C4-2B (cell line): ENCODE measurements around the gene OR5AS1.
"Not testable (repeated sequence)": the region's sequence is repeated elsewhere in the genome, so short reads cannot be mapped to it uniquely, and the experiment has no call there.

Source experiments
- H3K27ac ChIP-seq: fragments of 450-650 bp; 2 replicates; pipeline ENCODE4 v1.5.1; 2017
- CTCF ChIP-seq: fragments of 450-650 bp; conservative IDR thresholded peaks from 2 replicates; pipeline ENCODE4 v1.5.1; 2017; ENCODE audit warnings: mild to moderate bottlenecking
- ZFX ChIP-seq: fragments of 450-650 bp; IDR thresholded peaks from 2 replicates; pipeline ENCODE4 v1.6.1; 2017

Gene OR5AS1

GRCh38 chr11:56027354-56027753 lies at the start of gene OR5AS1:
OR5AS1 (plus strand) TSS chr11:56027654; CDS start chr11:56030419, 2,765 bp downstream.
- TF ChIP-seq ZFX (no peak), CTCF (no peak)
- H3K27ac ChIP-seq: no peak within 1 kb of the TSS

GRCh38 chr11:55994525-55994924 lies 32.9 kb upstream of the OR5AS1 start, which contains the start of gene OR5F1:
OR5F1 (minus strand) TSS chr11:55994625; CDS start chr11:55994625, 0 bp downstream.
- TF ChIP-seq ZFX (no peak), CTCF (no peak)

GRCh38 chr11:56010716-56011115 lies 16.7 kb upstream of the OR5AS1 start:
- no peak for TF ChIP-seq ZFX
- no peak for TF ChIP-seq CTCF
- no peak overlapping the region for H3K27ac ChIP-seq

More at GRCh38 chr11:55994525-55994924, 32.9 kb upstream of the OR5AS1 start, which contains the start of gene OR5F1:
- H3K27ac ChIP-seq: no peak within 1 kb of the TSS

- H3K27ac ChIP-seq: no peak overlapping the region
- TF ChIP-seq ZFX (no peak), CTCF (no peak)
These were observed 13.6 kb upstream of the OR5AS1 start for GRCh38 chr11:56013805-56014204.

- H3K27ac ChIP-seq: no peak overlapping the region
- no peak for TF ChIP-seq ZFX
- TF ChIP-seq CTCF: no peak
These were observed 18.1 kb downstream of the OR5AS1 start for GRCh38 chr11:56045538-56045937.

- no peak overlapping the region for H3K27ac ChIP-seq
These were observed 21.0 kb downstream of the OR5AS1 start for GRCh38 chr11:56048480-56048879.

GRCh38 chr11:56049487-56049886 lies 22.0 kb downstream of the OR5AS1 start:
- no peak overlapping the region for H3K27ac ChIP-seq
- TF ChIP-seq ZFX (no peak), CTCF (no peak)

More at GRCh38 chr11:56048480-56048879, 21.0 kb downstream of the OR5AS1 start:
- TF ChIP-seq CTCF (no peak), ZFX (no peak)

- H3K27ac ChIP-seq: not testable (repeated sequence)
These were observed 28.9 kb downstream of the OR5AS1 start for GRCh38 chr11:56056366-56056765.

- not testable (repeated sequence) for H3K27ac ChIP-seq
These were observed 30.3 kb downstream of the OR5AS1 start for GRCh38 chr11:56057661-56058237.

GRCh38 chr11:56058260-56058780 lies 30.9 kb downstream of the OR5AS1 start:
- not testable (repeated sequence) for H3K27ac ChIP-seq
